Suprapubic skin (tissue), 4 donors: ENCODE results near the gene DNAJC18.

ENCODE experiments used
- EP300 ChIP-seq: sonication (generic); formaldehyde crosslinking; IDR thresholded peaks from one replicate; pipeline ENCODE4 v1.6.1; 2017; ENCODE audit warnings: antibody characterized with exemption
- POLR2A ChIP-seq, 2 donors: fragments of 450-650 bp; IDR thresholded peaks; one replicate each; pipeline ENCODE4 v1.6.1; 2017; ENCODE audit warnings: antibody characterized with exemption in 2 of 2, mild to moderate bottlenecking in 2 of 2, moderate library complexity in 2 of 2
- POLR2AphosphoS5 ChIP-seq, 3 donors: sonication (generic); formaldehyde crosslinking; IDR thresholded peaks; one replicate each; pipeline ENCODE4 v1.6.1; 2017; ENCODE audit warnings: antibody characterized with exemption in 3 of 3
- TF ChIP-seq, protein P1 (sequence below), 2 donors: fragments of 200-600 bp in 1 of 2; fragments of 450-650 bp in 1 of 2; sonication (generic) in 1 of 2; IDR thresholded peaks; one replicate each; pipeline ENCODE4 v1.5.1; 2016 to 2019; ENCODE audit warnings: antibody characterized with exemption in 2 of 2, mild to moderate bottlenecking in 1 of 2, moderate library complexity in 1 of 2

DNA sequence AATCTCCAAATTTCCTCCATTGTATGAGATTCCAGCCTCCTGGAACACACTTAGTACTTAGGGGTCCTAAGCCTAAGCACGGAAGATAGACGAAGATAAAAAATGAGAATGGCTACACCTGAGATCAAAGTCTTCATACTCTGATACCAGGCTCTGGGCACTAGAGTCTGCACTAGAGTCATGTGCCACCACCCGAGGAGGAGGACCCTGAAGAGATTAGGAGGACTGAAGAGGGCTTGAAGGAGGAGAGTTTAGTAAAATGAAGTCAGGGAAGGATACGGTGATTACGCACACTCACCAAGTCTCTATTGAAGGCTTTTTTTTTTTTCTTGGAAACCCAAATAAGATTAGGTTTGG lies 34.9 kb downstream of the DNAJC18 start:
- TF ChIP-seq, protein P1, sequence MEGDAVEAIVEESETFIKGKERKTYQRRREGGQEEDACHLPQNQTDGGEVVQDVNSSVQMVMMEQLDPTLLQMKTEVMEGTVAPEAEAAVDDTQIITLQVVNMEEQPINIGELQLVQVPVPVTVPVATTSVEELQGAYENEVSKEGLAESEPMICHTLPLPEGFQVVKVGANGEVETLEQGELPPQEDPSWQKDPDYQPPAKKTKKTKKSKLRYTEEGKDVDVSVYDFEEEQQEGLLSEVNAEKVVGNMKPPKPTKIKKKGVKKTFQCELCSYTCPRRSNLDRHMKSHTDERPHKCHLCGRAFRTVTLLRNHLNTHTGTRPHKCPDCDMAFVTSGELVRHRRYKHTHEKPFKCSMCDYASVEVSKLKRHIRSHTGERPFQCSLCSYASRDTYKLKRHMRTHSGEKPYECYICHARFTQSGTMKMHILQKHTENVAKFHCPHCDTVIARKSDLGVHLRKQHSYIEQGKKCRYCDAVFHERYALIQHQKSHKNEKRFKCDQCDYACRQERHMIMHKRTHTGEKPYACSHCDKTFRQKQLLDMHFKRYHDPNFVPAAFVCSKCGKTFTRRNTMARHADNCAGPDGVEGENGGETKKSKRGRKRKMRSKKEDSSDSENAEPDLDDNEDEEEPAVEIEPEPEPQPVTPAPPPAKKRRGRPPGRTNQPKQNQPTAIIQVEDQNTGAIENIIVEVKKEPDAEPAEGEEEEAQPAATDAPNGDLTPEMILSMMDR (IDR thresholded peaks at IDR 0.05): no peak
- TF ChIP-seq EP300: no peak
- no peak for TF ChIP-seq POLR2A (IDR thresholded peaks at IDR 0.05)
- no peak for TF ChIP-seq POLR2AphosphoS5 (IDR thresholded peaks at IDR 0.05)
